K562 (cell line): ENCODE results near the gene AGRN.

Experiments
- ATF7 ChIP-seq: fragments of 450-650 bp; IDR thresholded peaks from 2 replicates; pipeline ENCODE4 v1.7.1; 2014; ENCODE audit warnings: mild to moderate bottlenecking, moderate library complexity
- EZH2 ChIP-seq: IDR thresholded peaks from 2 replicates; pipeline ENCODE4 v1.6.1; 2012; ENCODE audit warnings: low read depth, mild to moderate bottlenecking, inconsistent platforms, low read length, borderline replicate concordance

GRCh38 chr1:1080122-1080757 is 60.3 kb downstream of the AGRN start:
- no peak for TF ChIP-seq ATF7
- TF ChIP-seq EZH2, result no peak
